Measurements from ENCODE around the gene TBC1D30. TPM values are rescaled to one million over a fixed set of nuclear protein-coding genes. Genes with fewer than 3 reads are reported as not detected.

The TBC1D30 gene
- total and polyA plus RNA-seq, 9 of the 15 experiments (the other 6 are each of a cell fraction or from before 2014, with no cell fraction given), result 0.07 to 0.55 (median 0.20) TPM; not detected in 1

DNA sequence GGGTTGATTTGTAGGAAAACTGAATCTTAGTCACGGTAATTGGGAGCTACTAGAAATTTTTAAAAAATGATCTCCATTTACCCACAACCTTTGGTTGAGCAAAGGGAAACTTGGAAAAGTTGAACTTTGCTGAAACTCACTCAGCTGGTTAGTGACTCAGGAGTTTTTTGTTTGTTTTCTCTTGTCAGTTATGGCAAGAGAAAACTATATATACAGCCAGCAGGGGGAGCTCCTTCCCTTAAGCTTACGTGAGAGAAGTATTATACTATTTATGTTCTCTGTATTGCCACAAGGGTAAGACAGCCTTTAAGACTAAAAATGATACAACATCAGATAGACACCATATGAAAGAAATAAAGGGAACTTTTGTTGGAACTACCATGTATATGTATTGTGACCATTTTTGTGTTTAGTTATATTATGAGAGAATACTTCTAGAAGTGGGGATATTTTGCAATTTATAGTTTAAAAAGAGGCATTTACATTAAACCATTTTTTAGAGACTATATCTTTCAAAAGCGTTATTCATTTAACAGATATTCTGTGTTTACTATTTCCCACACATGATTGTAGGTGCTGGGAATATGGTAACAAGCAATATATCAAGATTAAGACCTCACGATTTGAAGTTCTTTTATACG lies 28.1 kb upstream of the TBC1D30 start (continued):
- TF ChIP-seq THRA (IDR thresholded peaks at IDR 0.05), result no peak
- TF ChIP-seq ZNF324 (CRISPR knock-in tag; IDR thresholded peaks at IDR 0.05), result no peak
- TF ChIP-seq AFF4 (CRISPR knock-in tag; IDR thresholded peaks at IDR 0.05), result no peak
- peak; percentile 41; the same call in 1 of the 2 replicates for TF ChIP-seq ATF7 (IDR thresholded peaks at IDR 0.05)
- TF ChIP-seq RFX5 (IDR thresholded peaks at IDR 0.05; ENCODE audit: low read depth, low read length), result no peak
- TF ChIP-seq, protein P1, sequence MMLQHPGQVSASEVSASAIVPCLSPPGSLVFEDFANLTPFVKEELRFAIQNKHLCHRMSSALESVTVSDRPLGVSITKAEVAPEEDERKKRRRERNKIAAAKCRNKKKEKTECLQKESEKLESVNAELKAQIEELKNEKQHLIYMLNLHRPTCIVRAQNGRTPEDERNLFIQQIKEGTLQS (IDR thresholded peaks at IDR 0.05), result no peak
- TF ChIP-seq, protein P1 (CRISPR knock-in tag; conservative IDR thresholded peaks at IDR 0.05), result no peak
- TF ChIP-seq DNMT1 (IDR thresholded peaks at IDR 0.05), result no peak
- peak; percentile 50; the same call in 1 of the 2 replicates for TF ChIP-seq GATAD2B (IDR thresholded peaks at IDR 0.05; ENCODE audit: borderline replicate concordance)
- no peak for TF ChIP-seq ZNF282 (CRISPR knock-in tag; IDR thresholded peaks at IDR 0.05)
- TF ChIP-seq, protein P2, sequence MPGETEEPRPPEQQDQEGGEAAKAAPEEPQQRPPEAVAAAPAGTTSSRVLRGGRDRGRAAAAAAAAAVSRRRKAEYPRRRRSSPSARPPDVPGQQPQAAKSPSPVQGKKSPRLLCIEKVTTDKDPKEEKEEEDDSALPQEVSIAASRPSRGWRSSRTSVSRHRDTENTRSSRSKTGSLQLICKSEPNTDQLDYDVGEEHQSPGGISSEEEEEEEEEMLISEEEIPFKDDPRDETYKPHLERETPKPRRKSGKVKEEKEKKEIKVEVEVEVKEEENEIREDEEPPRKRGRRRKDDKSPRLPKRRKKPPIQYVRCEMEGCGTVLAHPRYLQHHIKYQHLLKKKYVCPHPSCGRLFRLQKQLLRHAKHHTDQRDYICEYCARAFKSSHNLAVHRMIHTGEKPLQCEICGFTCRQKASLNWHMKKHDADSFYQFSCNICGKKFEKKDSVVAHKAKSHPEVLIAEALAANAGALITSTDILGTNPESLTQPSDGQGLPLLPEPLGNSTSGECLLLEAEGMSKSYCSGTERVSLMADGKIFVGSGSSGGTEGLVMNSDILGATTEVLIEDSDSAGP (CRISPR knock-in tag; IDR thresholded peaks at IDR 0.05), result no peak
- no peak for TF ChIP-seq MTA1 (IDR thresholded peaks at IDR 0.05; ENCODE audit: borderline replicate concordance)
- TF ChIP-seq CHD1 (IDR thresholded peaks at IDR 0.05; ENCODE audit: low read length), result no peak
- peak; percentile 54 for TF ChIP-seq DACH1 (IDR thresholded peaks at IDR 0.05; ENCODE audit: partially characterized antibody)
- peak; percentile 24; the same call in 1 of the 2 replicates for TF ChIP-seq TFAP4 (CRISPR knock-in tag; IDR thresholded peaks at IDR 0.05; ENCODE audit: borderline replicate concordance)
- TF ChIP-seq, protein P3, sequence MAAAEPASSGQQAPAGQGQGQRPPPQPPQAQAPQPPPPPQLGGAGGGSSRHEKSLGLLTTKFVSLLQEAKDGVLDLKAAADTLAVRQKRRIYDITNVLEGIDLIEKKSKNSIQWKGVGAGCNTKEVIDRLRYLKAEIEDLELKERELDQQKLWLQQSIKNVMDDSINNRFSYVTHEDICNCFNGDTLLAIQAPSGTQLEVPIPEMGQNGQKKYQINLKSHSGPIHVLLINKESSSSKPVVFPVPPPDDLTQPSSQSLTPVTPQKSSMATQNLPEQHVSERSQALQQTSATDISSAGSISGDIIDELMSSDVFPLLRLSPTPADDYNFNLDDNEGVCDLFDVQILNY (CRISPR knock-in tag; IDR thresholded peaks at IDR 0.05), result no peak
- no peak for TF ChIP-seq SREBF2 (CRISPR knock-in tag; IDR thresholded peaks at IDR 0.05)
- 0 out of 2 replicates have a peak, but pooled peaks have one; percentile 13 for TF ChIP-seq BMI1 (IDR thresholded peaks at IDR 0.05; ENCODE audit: low read length)
- TF ChIP-seq RBM15 (IDR thresholded peaks at IDR 0.05; ENCODE audit: insufficient read depth, low read length), result no peak
